Gastrocnemius medialis (tissue), 4 donors: ENCODE data around the gene NEB.
"Not testable (repeated sequence)": the region's sequence is repeated elsewhere in the genome, so short reads cannot be mapped to it uniquely, and the experiment has no call there.

Experiments used
- CTCF ChIP-seq, 5 experiments: fragments of 450-650 bp in 3 of 5; fragments of 200-600 bp in 2 of 5; sonication (generic) in 2 of 5; IDR thresholded peaks in 4 of 5; conservative IDR thresholded peaks in 1 of 5; 1 replicate in 4 of 5; 2 replicates in 1 of 5; pipeline ENCODE4 v1.5.1; 2016 to 2019; ENCODE audit warnings: antibody characterized with exemption in 5 of 5, mild to moderate bottlenecking in 3 of 5, moderate library complexity in 3 of 5
- POLR2A ChIP-seq, 2 donors: fragments of 450-650 bp; IDR thresholded peaks; one replicate each; pipeline ENCODE4 v1.6.1; 2017; ENCODE audit warnings: antibody characterized with exemption in 2 of 2, mild to moderate bottlenecking in 2 of 2, moderate library complexity in 2 of 2

GRCh38 chr2:151591908-151592255, 142.4 kb downstream of the NEB start:
- not testable (repeated sequence) for TF ChIP-seq POLR2A (IDR thresholded peaks at IDR 0.05); CTCF (IDR thresholded peaks at IDR 0.05 in 4 of 5, conservative IDR thresholded peaks at IDR 0.05 in 1 of 5)
